HG03558 (cell line): ENCODE data around the gene ABHD10.
"Not testable (repeated sequence)": the region's sequence is repeated elsewhere in the genome, so short reads cannot be mapped to it uniquely, and the experiment has no call there.

Experiments
- ATAC-seq: cut with Tn5 transposase; IDR thresholded peaks from one replicate; pipeline ENCODE4 v1.9.1; 2021; ENCODE audit warnings: moderate number of reproducible peaks; ENCODE audit not compliant: unreplicated experiment; ENCODE audit errors: extremely low read depth

Gene ABHD10

GRCh38 chr3:112018712-112019111 is 39.9 kb downstream of the ABHD10 start:
- ATAC-seq: no peak

GRCh38 chr3:112019716-112020115 is 40.9 kb downstream of the ABHD10 start:
- ATAC-seq: no peak

- no peak for ATAC-seq
Observed at GRCh38 chr3:112020674-112021085, 41.9 kb downstream of the ABHD10 start.

- no peak for ATAC-seq
Observed at GRCh38 chr3:112027142-112027541, 48.3 kb downstream of the ABHD10 start.

GRCh38 chr3:112027826-112028225 is 49.0 kb downstream of the ABHD10 start:
- ATAC-seq: no peak

- no peak for ATAC-seq
Observed at GRCh38 chr3:112030901-112031300, 52.1 kb downstream of the ABHD10 start.

- no peak for ATAC-seq
Observed at GRCh38 chr3:112032098-112032731, 53.4 kb downstream of the ABHD10 start.

GRCh38 chr3:112034436-112034835 is 55.6 kb downstream of the ABHD10 start, which contains the start of gene TMPRSS7:
Gene TMPRSS7, plus strand, starts transcription at chr3:112034736. Its CDS starts 110 bp downstream, at chr3:112034846.
- no peak for ATAC-seq

- ATAC-seq: no peak
Observed at GRCh38 chr3:112035241-112035640, 56.4 kb downstream of the ABHD10 start.

- not testable (repeated sequence) for ATAC-seq
Observed at GRCh38 chr3:112037194-112037593, 58.4 kb downstream of the ABHD10 start.

- no peak for ATAC-seq
Observed at GRCh38 chr3:112038863-112039262, 60.0 kb downstream of the ABHD10 start.

- no peak for ATAC-seq
Observed at GRCh38 chr3:112041321-112041720, 62.5 kb downstream of the ABHD10 start.

- ATAC-seq: no peak
Observed at GRCh38 chr3:112042842-112043280, 64.0 kb downstream of the ABHD10 start.
